Neural progenitor cell (in vitro differentiated cells): ENCODE results near the gene ZNF600.
"Not testable (repeated sequence)": the region's sequence is repeated elsewhere in the genome, so short reads cannot be mapped to it uniquely, and the experiment has no call there.

Source experiments
- EZH2 ChIP-seq: fragments of 200-600 bp; sonication (generic); IDR thresholded peaks from 2 replicates; pipeline ENCODE4 v1.6.1; 2017; ENCODE audit warnings: antibody characterized with exemption, mild to moderate bottlenecking, moderate library complexity
- EZH2phosphoT487 ChIP-seq: fragments of 200-600 bp; sonication (generic); IDR thresholded peaks from 2 replicates; pipeline ENCODE4 v1.6.1; 2017; ENCODE audit warnings: antibody characterized with exemption
- TF ChIP-seq, protein P1 (sequence below): fragments of 200-600 bp; sonication (generic); IDR thresholded peaks from 2 replicates; pipeline ENCODE4 v1.5.1; 2017; ENCODE audit warnings: antibody characterized with exemption, mild to moderate bottlenecking

DNA sequence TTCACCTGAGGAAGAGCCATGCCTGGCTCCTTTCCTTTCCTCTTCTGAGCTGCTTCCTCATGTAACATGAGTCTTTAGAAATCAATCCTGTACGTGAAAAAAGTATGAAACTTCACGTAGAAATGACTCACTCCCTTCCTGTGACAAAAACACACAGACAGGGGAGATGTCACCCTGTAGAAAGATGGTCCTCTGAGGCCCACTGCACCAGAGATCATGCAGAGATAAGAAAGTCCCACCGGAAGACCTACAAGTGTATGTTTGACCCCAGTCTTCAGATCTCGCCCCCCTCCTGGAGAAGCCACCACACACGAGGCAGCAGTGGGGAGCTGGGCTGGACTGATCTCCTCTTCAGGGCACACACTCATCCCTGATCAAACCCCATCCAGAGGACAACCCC, 47.0 kb upstream of the ZNF600 start:
- TF ChIP-seq, protein P1, sequence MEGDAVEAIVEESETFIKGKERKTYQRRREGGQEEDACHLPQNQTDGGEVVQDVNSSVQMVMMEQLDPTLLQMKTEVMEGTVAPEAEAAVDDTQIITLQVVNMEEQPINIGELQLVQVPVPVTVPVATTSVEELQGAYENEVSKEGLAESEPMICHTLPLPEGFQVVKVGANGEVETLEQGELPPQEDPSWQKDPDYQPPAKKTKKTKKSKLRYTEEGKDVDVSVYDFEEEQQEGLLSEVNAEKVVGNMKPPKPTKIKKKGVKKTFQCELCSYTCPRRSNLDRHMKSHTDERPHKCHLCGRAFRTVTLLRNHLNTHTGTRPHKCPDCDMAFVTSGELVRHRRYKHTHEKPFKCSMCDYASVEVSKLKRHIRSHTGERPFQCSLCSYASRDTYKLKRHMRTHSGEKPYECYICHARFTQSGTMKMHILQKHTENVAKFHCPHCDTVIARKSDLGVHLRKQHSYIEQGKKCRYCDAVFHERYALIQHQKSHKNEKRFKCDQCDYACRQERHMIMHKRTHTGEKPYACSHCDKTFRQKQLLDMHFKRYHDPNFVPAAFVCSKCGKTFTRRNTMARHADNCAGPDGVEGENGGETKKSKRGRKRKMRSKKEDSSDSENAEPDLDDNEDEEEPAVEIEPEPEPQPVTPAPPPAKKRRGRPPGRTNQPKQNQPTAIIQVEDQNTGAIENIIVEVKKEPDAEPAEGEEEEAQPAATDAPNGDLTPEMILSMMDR = not testable (repeated sequence)
- not testable (repeated sequence) for TF ChIP-seq EZH2phosphoT487, EZH2
